Endothelial cell of umbilical vein (primary cell): ENCODE results near the gene C1orf94. TPM values are rescaled to one million over a fixed set of nuclear protein-coding genes. Genes with fewer than 3 reads are reported as not detected.

Experiments used
- BruUV-seq: library from RNA; stranded (reverse); fragments of 400-500 nt; replicated peaks from 2 replicates; lab custom pipeline; 2021; lab: Mats Ljungman, UMichigan
- CTCF ChIA-PET: fragments of 300-600, 350-600 bp; sonication (Branson Sonifier 250); formaldehyde crosslinking; loops from one replicate; lab custom pipeline; 2021; ENCODE audit warnings: antibody characterized with exemption, inconsistent platforms; lab: Charles Lee
- POLR2A ChIA-PET: fragments of 300-600, 350-600 bp; sonication (Branson Sonifier 250); formaldehyde crosslinking; loops from one replicate; lab custom pipeline; 2021; ENCODE audit warnings: antibody characterized with exemption, inconsistent platforms; lab: Charles Lee
- DNase-seq: peaks from one replicate; pipeline ENCODE4 v3.0.0-alpha.2; 2011; ENCODE audit warnings: low read depth, low spot score
- FAIRE-seq: peaks from 2 replicates; lab custom pipeline; 2011; peaks lifted over from hg19 to GRCh38; lab: Jason Lieb, UNC
- H2AFZ ChIP-seq: 2 replicates; pipeline ENCODE4 v1.6.0; 2012; ENCODE audit warnings: low read depth, low read length, control low read depth, inconsistent platforms
- H3K27ac ChIP-seq: 2 replicates; pipeline ENCODE4 v1.5.1; 2011; ENCODE audit warnings: low read depth, mild to moderate bottlenecking, control low read depth, low read length, moderate library complexity; ENCODE audit not compliant: insufficient read depth
- H3K27me3 ChIP-seq, 2 experiments: 2 replicates each; pipeline versions ENCODE4 v1.6.0 to v1.6.1; 2011; ENCODE audit warnings: low read length in 2 of 2, mixed read lengths in 1 of 2; ENCODE audit not compliant: control insufficient read depth in 2 of 2, insufficient read depth in 2 of 2
- H3K36me3 ChIP-seq, 2 experiments: 2 replicates in 1 of 2; 3 replicates in 1 of 2; pipeline ENCODE4 v1.5.1; 2011; ENCODE audit warnings: low read length in 2 of 2, mild to moderate bottlenecking in 1 of 2, moderate library complexity in 1 of 2; ENCODE audit not compliant: control insufficient read depth in 2 of 2, insufficient read depth in 2 of 2; ENCODE audit errors: extremely low read depth in 1 of 2
- H3K4me1 ChIP-seq: 3 replicates; pipeline ENCODE4 v1.5.1; 2011; ENCODE audit warnings: mild to moderate bottlenecking, low read length; ENCODE audit not compliant: control insufficient read depth, insufficient read depth; ENCODE audit errors: extremely low read depth
- H3K4me2 ChIP-seq: 2 replicates; pipeline ENCODE4 v1.6.1; 2011; ENCODE audit warnings: low read length, control low read depth, mixed read lengths; ENCODE audit not compliant: insufficient read depth
- H3K4me3 ChIP-seq, 3 experiments: fragments of 200-600 bp in 1 of 3; sonication (generic), shearing (Covaris generic) in 1 of 3; replicated peaks in 1 of 3; 2 replicates each; pipeline ENCODE4 v1.5.1; 2011 to 2016; ENCODE audit warnings: control low read depth in 3 of 3, low read length in 3 of 3, mild to moderate bottlenecking in 2 of 3, inconsistent platforms in 1 of 3, low read depth in 1 of 3, moderate library complexity in 1 of 3; ENCODE audit not compliant: insufficient read depth in 1 of 3
- H3K79me2 ChIP-seq: 2 replicates; pipeline ENCODE4 v1.6.0; 2012; ENCODE audit warnings: low read length, inconsistent platforms; ENCODE audit not compliant: control insufficient read depth, insufficient read depth
- H3K9ac ChIP-seq: replicated peaks from 2 replicates; pipeline ENCODE3; 2011; ENCODE audit warnings: low read length, control low read depth; ENCODE audit not compliant: insufficient read depth; ENCODE audit errors: extremely low read depth
- H3K9me1 ChIP-seq: replicated peaks from 3 replicates; pipeline ENCODE4 v1.6.0; 2011; ENCODE audit warnings: mild to moderate bottlenecking, low read length; ENCODE audit not compliant: control insufficient read depth, insufficient read depth; ENCODE audit errors: extremely low read depth
- H3K9me3 ChIP-seq: replicated peaks from 2 replicates; pipeline ENCODE4 v1.5.1; 2012; ENCODE audit warnings: low read length, inconsistent platforms; ENCODE audit not compliant: control insufficient read depth, insufficient read depth
- H4K20me1 ChIP-seq: replicated peaks from 2 replicates; pipeline ENCODE3; 2011; ENCODE audit warnings: mild to moderate bottlenecking, low read length; ENCODE audit not compliant: control insufficient read depth, insufficient read depth; ENCODE audit errors: extremely low read depth
- EZH2 ChIP-seq: IDR thresholded peaks from 2 replicates; pipeline ENCODE4 v1.6.1; 2012; ENCODE audit warnings: borderline replicate concordance, low read depth, mild to moderate bottlenecking, moderate library complexity, low read length, inconsistent platforms; ENCODE audit not compliant: severe bottlenecking
- FOS ChIP-seq: IDR thresholded peaks from 2 replicates; pipeline ENCODE4 v1.6.1; 2011; ENCODE audit warnings: mild to moderate bottlenecking, low read length, moderate library complexity, borderline replicate concordance; ENCODE audit not compliant: insufficient read depth
- GATA2 ChIP-seq: IDR thresholded peaks from 2 replicates; pipeline ENCODE4 v1.7.0; 2011; ENCODE audit warnings: low read depth, mild to moderate bottlenecking, moderate library complexity, mixed read lengths, low read length; ENCODE audit not compliant: insufficient read length, insufficient read depth
- JUN ChIP-seq: IDR thresholded peaks from 2 replicates; pipeline ENCODE4 v1.6.1; 2011; ENCODE audit warnings: borderline replicate concordance, low read depth; ENCODE audit not compliant: insufficient read length, insufficient read depth
- MYC ChIP-seq: IDR thresholded peaks from one replicate; pipeline ENCODE4 v1.6.1; 2011; ENCODE audit warnings: mild to moderate bottlenecking, low read depth, low read length
- POLR2A ChIP-seq: IDR thresholded peaks from 2 replicates; pipeline ENCODE4 v1.6.1; 2012; ENCODE audit warnings: low read depth, mild to moderate bottlenecking, control low read depth, low read length
- POLR2AphosphoS5 ChIP-seq: IDR thresholded peaks from 2 replicates; pipeline ENCODE4 v1.6.1; 2012; ENCODE audit warnings: low read depth, mild to moderate bottlenecking, control low read depth, low read length, moderate library complexity; ENCODE audit not compliant: insufficient read depth
- dilution Hi-C: fragments of 300-500 bp; cut with MboI; formaldehyde crosslinking; loops from one replicate; pipeline ENCODE4 v1.15.0; 2019; ENCODE audit warnings: low sequenced_read_pairs; ENCODE audit not compliant: extremely low pct_ligation_motif_present
- intact Hi-C: fragments of 100-400 bp; cut with micrococcal nuclease; formaldehyde crosslinking; loops from one replicate; pipeline ENCODE4 v1.10.0; 2022
- polyA plus RNA-seq, 4 experiments: library from polyadenylated mRNA; depleted of rRNA in 3 of 4; stranded (reverse) in 3 of 4; unstranded in 1 of 4; fragments of >200 nt; gene quantifications; 2 replicates each; pipeline versions ENCODE4 v1.2.1 to v1.2.3, GENCODE V29; 2011 to 2012; ENCODE audit warnings: missing spikeins in 1 of 4
- total RNA-seq: library from RNA; stranded (reverse); gene quantifications from 2 replicates; pipeline ENCODE4 v1.2.3, GENCODE V29; 2021
- TF ChIP-seq, protein P1 (sequence below): IDR thresholded peaks from 2 replicates; pipeline ENCODE4 v1.6.1; 2011; ENCODE audit not compliant: insufficient read depth, insufficient read length
- TF ChIP-seq, protein P2 (sequence below), 2 donors: IDR thresholded peaks; 1 replicate in 1 of 2; 2 replicates in 1 of 2; pipeline ENCODE4 v1.5.1; 2011; ENCODE audit warnings: low read length in 2 of 2, mild to moderate bottlenecking in 2 of 2, moderate library complexity in 2 of 2, control low read depth in 1 of 2, inconsistent platforms in 1 of 2, low read depth in 1 of 2; ENCODE audit not compliant: insufficient read depth in 1 of 2; ENCODE audit errors: extremely low read depth in 1 of 2

Gene C1orf94
- total and polyA plus RNA-seq, 2 donors (not counting 3 experiments of a cell fraction or from before 2014, with no cell fraction given), result not detected

DNA sequence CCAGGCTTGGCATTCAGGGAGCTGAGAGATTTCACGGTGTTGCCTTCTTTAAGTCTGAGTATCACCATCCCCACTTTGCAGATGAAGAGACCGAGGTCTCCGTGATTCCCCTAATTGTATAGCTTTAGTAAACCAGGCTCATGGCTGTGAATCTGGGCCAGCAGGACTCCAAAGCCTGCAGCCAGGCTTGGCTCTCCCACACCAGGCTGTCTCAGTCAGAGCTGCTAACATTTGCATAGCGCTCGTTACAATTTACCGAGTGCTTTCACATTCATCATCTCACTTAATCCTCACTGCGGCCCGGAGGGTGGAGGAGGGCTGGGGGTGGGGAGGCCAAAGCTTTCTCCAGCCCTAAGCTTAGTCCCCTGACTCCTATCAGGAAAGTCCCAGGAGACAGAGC lies 11.7 kb downstream of the C1orf94 start:
- Histone ChIP-seq H3K4me1 (no peaks in the 10 kb centered on the region), H3K36me3 (no peaks in the 10 kb centered on the region), H3K4me2 (no peak overlapping the region), H2AFZ (no peak overlapping the region), H3K9me1 (no peaks in the 10 kb centered on the region), H4K20me1 (no peaks in the 10 kb centered on the region), H3K79me2 (no peaks in the 10 kb centered on the region), H3K9me3 (no peaks in the 10 kb centered on the region), H3K27me3 (no peaks in the 10 kb centered on the region), H3K9ac (no peak overlapping the region), H3K27ac (no peak overlapping the region), H3K4me3 (no peak overlapping the region)
- POLR2A ChIA-PET, result no interaction called here
- TF ChIP-seq, protein P1, sequence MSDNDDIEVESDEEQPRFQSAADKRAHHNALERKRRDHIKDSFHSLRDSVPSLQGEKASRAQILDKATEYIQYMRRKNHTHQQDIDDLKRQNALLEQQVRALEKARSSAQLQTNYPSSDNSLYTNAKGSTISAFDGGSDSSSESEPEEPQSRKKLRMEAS, result no peak
- CTCF ChIA-PET, result no interaction called here
- no peak for DNase-seq
- FAIRE-seq, result no peak
- dilution Hi-C loops (no loop called here), intact Hi-C loops (no loop called here)
- no TSS peak for BruUV-seq

DNA sequence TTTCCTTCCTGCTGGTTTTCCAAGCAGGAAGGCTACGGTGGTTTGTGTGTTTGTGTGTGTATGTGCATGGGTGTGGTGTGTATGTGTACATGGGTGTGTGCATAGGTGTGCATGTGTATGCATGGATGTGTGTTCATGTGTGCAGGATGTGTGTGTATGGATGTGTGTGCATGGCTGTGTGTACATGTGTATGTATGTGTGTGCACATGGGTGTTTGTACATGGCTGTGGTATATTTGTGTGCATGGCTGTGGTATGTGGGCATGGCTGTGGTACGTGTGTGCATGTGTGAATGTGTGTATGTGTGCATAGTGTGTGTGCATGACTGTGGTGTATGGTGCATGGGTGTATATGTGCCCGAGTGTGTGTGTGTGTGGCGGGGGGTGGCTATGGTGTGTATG lies 12.3 kb downstream of the C1orf94 start:
- no TSS peak for BruUV-seq
- Histone ChIP-seq H3K27me3 (no peaks in the 10 kb centered on the region), H3K36me3 (no peaks in the 10 kb centered on the region), H3K4me2 (no peak overlapping the region), H3K9ac (no peak overlapping the region), H3K4me1 (no peaks in the 10 kb centered on the region), H4K20me1 (no peaks in the 10 kb centered on the region), H3K4me3 (no peak overlapping the region), H3K79me2 (no peaks in the 10 kb centered on the region), H3K27ac (no peak overlapping the region), H2AFZ (no peak overlapping the region), H3K9me3 (no peaks in the 10 kb centered on the region), H3K9me1 (no peaks in the 10 kb centered on the region)
- dilution Hi-C loops, result no loop called here
- intact Hi-C loops, result no loop called here
- no peak for FAIRE-seq
- ChIA-PET POLR2A (no interaction called here), CTCF (no interaction called here)
- no peak for DNase-seq
- TF ChIP-seq FOS (no peak), POLR2AphosphoS5 (no peak), EZH2 (no peak), POLR2A (no peak), JUN (no peak), MYC (no peak), GATA2 (no peak)
- TF ChIP-seq, protein P2, sequence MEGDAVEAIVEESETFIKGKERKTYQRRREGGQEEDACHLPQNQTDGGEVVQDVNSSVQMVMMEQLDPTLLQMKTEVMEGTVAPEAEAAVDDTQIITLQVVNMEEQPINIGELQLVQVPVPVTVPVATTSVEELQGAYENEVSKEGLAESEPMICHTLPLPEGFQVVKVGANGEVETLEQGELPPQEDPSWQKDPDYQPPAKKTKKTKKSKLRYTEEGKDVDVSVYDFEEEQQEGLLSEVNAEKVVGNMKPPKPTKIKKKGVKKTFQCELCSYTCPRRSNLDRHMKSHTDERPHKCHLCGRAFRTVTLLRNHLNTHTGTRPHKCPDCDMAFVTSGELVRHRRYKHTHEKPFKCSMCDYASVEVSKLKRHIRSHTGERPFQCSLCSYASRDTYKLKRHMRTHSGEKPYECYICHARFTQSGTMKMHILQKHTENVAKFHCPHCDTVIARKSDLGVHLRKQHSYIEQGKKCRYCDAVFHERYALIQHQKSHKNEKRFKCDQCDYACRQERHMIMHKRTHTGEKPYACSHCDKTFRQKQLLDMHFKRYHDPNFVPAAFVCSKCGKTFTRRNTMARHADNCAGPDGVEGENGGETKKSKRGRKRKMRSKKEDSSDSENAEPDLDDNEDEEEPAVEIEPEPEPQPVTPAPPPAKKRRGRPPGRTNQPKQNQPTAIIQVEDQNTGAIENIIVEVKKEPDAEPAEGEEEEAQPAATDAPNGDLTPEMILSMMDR (IDR thresholded peaks at IDR 0.05; ENCODE audit: extremely low read depth in 1 of 2, insufficient read depth in 1 of 2, low read depth in 1 of 2, low read length in 2 of 2), result no peak
- TF ChIP-seq, protein P1, result no peak
